T-helper 2 cell treated with Interferon-gamma antibody and Interleukin-4, amounts not matched to agents 100 ng/mL and 5 ng/mL, for 36 hours (primary cell): ENCODE results near the gene GBX2. TPM values are rescaled to one million over a fixed set of nuclear protein-coding genes. Genes with fewer than 3 reads are reported as not detected.
"Not testable (repeated sequence)": the region's sequence is repeated elsewhere in the genome, so short reads cannot be mapped to it uniquely, and the experiment has no call there.

Source experiments
- intact Hi-C: fragments of 100-400 bp; cut with micrococcal nuclease; formaldehyde crosslinking; loops from one replicate; pipeline ENCODE4 v1.15.1; 2023
- total RNA-seq: library from RNA; stranded (reverse); gene quantifications from 2 replicates; pipeline ENCODE4 v1.2.3, GENCODE V29; 2022

The GBX2 gene
- total RNA-seq, 1 donor from 2014 or later: not detected

- intact Hi-C loops: no loop called here
These were observed 10.2 kb downstream of the GBX2 start for GRCh38 chr2:236157815-236158498.

- intact Hi-C loops: no loop called here
These were observed 10.8 kb downstream of the GBX2 start for GRCh38 chr2:236157366-236157765.

GRCh38 chr2:236156860-236157194, 11.4 kb downstream of the GBX2 start:
- intact Hi-C loops: no loop called here

- intact Hi-C loops: no loop called here
These were observed 11.9 kb downstream of the GBX2 start for GRCh38 chr2:236156095-236156859.

- intact Hi-C loops: no loop called here
These were observed 12.8 kb downstream of the GBX2 start for GRCh38 chr2:236155406-236155805.

GRCh38 chr2:236146436-236146835, 21.8 kb downstream of the GBX2 start:
- intact Hi-C loops: no loop called here

GRCh38 chr2:236143811-236144210, 24.4 kb downstream of the GBX2 start:
- intact Hi-C loops: no loop called here

- intact Hi-C loops: not testable (repeated sequence)
These were observed 26.6 kb downstream of the GBX2 start for GRCh38 chr2:236141616-236142015.

GRCh38 chr2:236137066-236137465, 31.1 kb downstream of the GBX2 start:
- intact Hi-C loops: no loop called here

GRCh38 chr2:236136538-236136937, 31.6 kb downstream of the GBX2 start:
- intact Hi-C loops: no loop called here

- intact Hi-C loops: no loop called here
These were observed 34.7 kb downstream of the GBX2 start for GRCh38 chr2:236133410-236134012.

GRCh38 chr2:236131073-236131692, 37.0 kb downstream of the GBX2 start:
- intact Hi-C loops: no loop called here

GRCh38 chr2:236130349-236130998, 37.7 kb downstream of the GBX2 start:
- intact Hi-C loops: no loop called here

GRCh38 chr2:236129935-236130334, 38.3 kb downstream of the GBX2 start:
- intact Hi-C loops: no loop called here

- intact Hi-C loops: no loop called here
These were observed 39.9 kb downstream of the GBX2 start for GRCh38 chr2:236128321-236128720.

- intact Hi-C loops: no loop called here
These were observed 41.2 kb downstream of the GBX2 start for GRCh38 chr2:236127010-236127409.

GRCh38 chr2:236125541-236125940, 42.6 kb downstream of the GBX2 start:
- intact Hi-C loops: no loop called here

- intact Hi-C loops: no loop called here
These were observed 43.8 kb downstream of the GBX2 start for GRCh38 chr2:236124182-236124893.

GRCh38 chr2:236123716-236124115, 44.5 kb downstream of the GBX2 start:
- intact Hi-C loops: no loop called here

GRCh38 chr2:236122236-236122635, 46.0 kb downstream of the GBX2 start:
- intact Hi-C loops: no loop called here

GRCh38 chr2:236121546-236121945, 46.6 kb downstream of the GBX2 start:
- intact Hi-C loops: no loop called here
